GM12878 (cell line): Measurements from ENCODE around the gene IRF2BPL. TPM values are rescaled to one million over a fixed set of nuclear protein-coding genes. Genes with fewer than 3 reads are reported as not detected.

ENCODE experiments used
- BCL3 ChIP-seq: IDR thresholded peaks from 2 replicates; pipeline ENCODE4 v1.6.1; 2011; ENCODE audit warnings: borderline replicate concordance, low read depth, mild to moderate bottlenecking, moderate library complexity, low read length; ENCODE audit not compliant: insufficient read depth, poor library complexity, severe bottlenecking
- CHD2 ChIP-seq: IDR thresholded peaks from 2 replicates; pipeline ENCODE4 v1.6.1; 2011; ENCODE audit warnings: low read depth, low read length, improper control_type of control experiment, borderline replicate concordance
- CREM ChIP-seq: IDR thresholded peaks from 2 replicates; pipeline ENCODE4 v1.6.1; 2014; ENCODE audit warnings: antibody characterized with exemption, low read depth
- ESRRA ChIP-seq: IDR thresholded peaks from 2 replicates; pipeline ENCODE4 v1.6.1; 2012; ENCODE audit warnings: mild to moderate bottlenecking, low read length, improper control_type of control experiment
- FOS ChIP-seq: IDR thresholded peaks from 3 replicates; pipeline ENCODE4 v1.6.1; 2011; ENCODE audit warnings: borderline replicate concordance; ENCODE audit not compliant: insufficient read length; ENCODE audit errors: extremely low read depth
- HSF1 ChIP-seq: fragments of 150-350 bp; IDR thresholded peaks from 2 replicates; pipeline ENCODE4 v1.6.1; 2014; ENCODE audit warnings: mild to moderate bottlenecking, low read depth, low read length
- LARP7 ChIP-seq: fragments of 450-650 bp; IDR thresholded peaks from 2 replicates; pipeline ENCODE4 v1.6.1; 2017; ENCODE audit warnings: mild to moderate bottlenecking
- MTA2 ChIP-seq: fragments of 450-650 bp; IDR thresholded peaks from 2 replicates; pipeline ENCODE4 v1.6.1; 2016; ENCODE audit warnings: low read depth, mild to moderate bottlenecking, moderate library complexity
- NFYA ChIP-seq: IDR thresholded peaks from 2 replicates; pipeline ENCODE4 v1.6.1; 2011; ENCODE audit warnings: low read depth, mild to moderate bottlenecking, low read length, improper control_type of control experiment, borderline replicate concordance
- NFYB ChIP-seq: IDR thresholded peaks from 2 replicates; pipeline ENCODE4 v1.6.1; 2011; ENCODE audit warnings: low read depth, mild to moderate bottlenecking, low read length, improper control_type of control experiment, moderate library complexity; ENCODE audit not compliant: insufficient read depth
- NKRF ChIP-seq: fragments of 450-650 bp; conservative IDR thresholded peaks from 2 replicates; pipeline ENCODE4 v1.6.1; 2017; ENCODE audit warnings: mild to moderate bottlenecking, moderate library complexity
- NRF1 ChIP-seq: conservative IDR thresholded peaks from 2 replicates; pipeline ENCODE4 v1.6.1; 2011; ENCODE audit warnings: mild to moderate bottlenecking, low read depth, low read length, improper control_type of control experiment
- PAX5 ChIP-seq: IDR thresholded peaks from 2 replicates; pipeline ENCODE4 v1.6.1; 2011; ENCODE audit warnings: low read depth, low read length, borderline replicate concordance
- PAX8 ChIP-seq: fragments of 450-650 bp; IDR thresholded peaks from 2 replicates; pipeline ENCODE4 v1.6.1; 2017; ENCODE audit warnings: mild to moderate bottlenecking, moderate library complexity
- POLR2AphosphoS5 ChIP-seq: IDR thresholded peaks from 2 replicates; pipeline ENCODE4 v1.6.1; 2011; ENCODE audit warnings: mild to moderate bottlenecking, low read length, inconsistent platforms
- RAD51 ChIP-seq: fragments of 450-650 bp; IDR thresholded peaks from 2 replicates; pipeline ENCODE4 v1.6.1; 2016; ENCODE audit warnings: moderate library complexity, mild to moderate bottlenecking, inconsistent platforms
- TBL1XR1 ChIP-seq: IDR thresholded peaks from 2 replicates; pipeline ENCODE4 v1.6.1; 2012; ENCODE audit warnings: low read depth, low read length, improper control_type of control experiment
- USF2 ChIP-seq: IDR thresholded peaks from 2 replicates; pipeline ENCODE4 v1.6.1; 2011; ENCODE audit warnings: low read depth, low read length, improper control_type of control experiment, borderline replicate concordance
- YY1 ChIP-seq: IDR thresholded peaks from 2 replicates; pipeline ENCODE4 v1.6.1; 2011; ENCODE audit warnings: low read depth, mild to moderate bottlenecking, low read length
- ZNF217 ChIP-seq: fragments of 450-650 bp; IDR thresholded peaks from 2 replicates; pipeline ENCODE4 v1.6.1; 2017; ENCODE audit warnings: antibody characterized with exemption, mild to moderate bottlenecking
- ZNF384 ChIP-seq: IDR thresholded peaks from 2 replicates; pipeline ENCODE4 v1.6.1; 2012; ENCODE audit warnings: low read depth, mild to moderate bottlenecking, low read length, improper control_type of control experiment, borderline replicate concordance
- polyA plus RNA-seq, 11 experiments: library from polyadenylated mRNA; depleted of rRNA in 4 of 11; unstranded in 6 of 11; stranded (reverse) in 5 of 11; fragments of >200 nt; fragmentation: Nextera tagmentation in 4 of 11; fragmentation: Illumina TruSeq in 1 of 11; extraction: Ambion mirVana in 4 of 11; extraction: Trizol in 1 of 11; gene quantifications; 1 replicate in 1 of 11; 2 replicates in 10 of 11; pipeline versions ENCODE4 v1.2.1 to v1.2.3, GENCODE V29; 2011 to 2016; ENCODE audit warnings: inconsistent platforms in 2 of 11, missing spikeins in 2 of 11, low read depth in 1 of 11
- total RNA-seq, 4 experiments: library from RNA; depleted of rRNA in 3 of 4; stranded (reverse); fragments of >200 nt in 3 of 4; fragmentation: Illumina TruSeq in 1 of 4; extraction: Trizol in 1 of 4; gene quantifications; 2 replicates each; pipeline versions ENCODE4 v1.2.1 to v1.2.3, GENCODE V29; 2013 to 2021

IRF2BPL gene
- total and polyA plus RNA-seq, 10 of the 15 experiments (the other 5 are each of a cell fraction or from before 2014, with no cell fraction given), result 1.2 to 34.5 (median 3.1) TPM

- TF ChIP-seq ZNF217 (no peak; the same call in 1 of the 2 replicates), NFYA (no peak), FOS (no peak), BCL3 (no peak), ZNF384 (no peak), USF2 (no peak), MTA2 (0 out of 2 replicates have a peak, but pooled peaks have one; percentile 28), RAD51 (no peak), HSF1 (no peak), PAX5 (peak; percentile 68; the same call in 1 of the 2 replicates), PAX8 (no peak), NFYB (no peak), CREM (no peak; the same call in none of the 2 replicates), ESRRA (0 out of 2 replicates have a peak, but pooled peaks have one; percentile 13), NKRF (0 out of 2 replicates have a peak, but pooled peaks have one; percentile 35), CHD2 (peak; percentile 8; the same call in 1 of the 2 replicates), LARP7 (0 out of 2 replicates have a peak, but pooled peaks have one; percentile 43), POLR2AphosphoS5 (peak; percentile 94), NRF1 (no peak), YY1 (0 out of 2 replicates have a peak, but pooled peaks have one; percentile 7), TBL1XR1 (0 out of 2 replicates have a peak, but pooled peaks have one; percentile 17)
Measured at GRCh38 chr14:77033622-77034589, 5.4 kb upstream of the IRF2BPL start (continued).
